Stimulated activated CD4-positive, alpha-beta T cell treated with anti-CD3 and anti-CD28 coated beads, Interleukin-4, amount 100 ng/mL, for 1 hour (primary cell): Measurements from ENCODE around the gene SPP1.

Source experiments
- DNase-seq: peaks from one replicate; pipeline ENCODE4 v3.0.0-alpha.2; 2020

SPP1 gene

GRCh38 chr4:88027611-88028608, 52.4 kb downstream of the SPP1 start:
- DNase-seq, result no peak

- DNase-seq, result no peak
Observed at GRCh38 chr4:88028946-88029345, 53.4 kb downstream of the SPP1 start.

GRCh38 chr4:88029556-88029955, 54.0 kb downstream of the SPP1 start:
- no peak for DNase-seq

GRCh38 chr4:88030565-88031310, 55.2 kb downstream of the SPP1 start:
- DNase-seq, result no peak
